Activated naive CD4-positive, alpha-beta T cell (primary cell): ENCODE results near the gene MYO15B.

Source experiments
- DNase-seq, 4 experiments: peaks; one replicate each; lab custom pipeline; 2025; lab: John Stamatoyannopoulos, UW

MYO15B gene

DNA sequence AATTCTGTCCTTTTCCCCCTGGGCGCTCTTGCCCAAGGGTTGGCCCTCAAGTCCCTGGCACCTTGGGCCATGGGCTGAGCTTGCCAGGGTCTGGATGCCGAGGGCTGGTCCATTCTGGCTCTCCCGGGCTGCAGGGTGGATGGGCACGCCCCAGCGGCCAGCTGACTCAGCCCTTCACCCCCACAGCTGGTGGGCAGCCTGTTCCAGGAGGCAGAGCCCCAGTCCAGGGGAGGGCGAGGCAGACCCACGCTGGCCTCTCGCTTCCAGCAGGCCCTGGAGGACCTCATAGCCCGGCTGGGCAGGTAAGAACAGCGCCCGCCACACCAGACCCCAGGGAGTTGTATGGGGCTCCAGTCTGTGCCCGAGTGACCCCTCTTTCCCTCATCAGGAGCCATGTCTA lies 15.0 kb downstream of the MYO15B start:
- DNase-seq = no peak

- DNase-seq = no peak
These were observed 15.5 kb downstream of the MYO15B start for GRCh38 chr17:75603123-75603522.

DNA sequence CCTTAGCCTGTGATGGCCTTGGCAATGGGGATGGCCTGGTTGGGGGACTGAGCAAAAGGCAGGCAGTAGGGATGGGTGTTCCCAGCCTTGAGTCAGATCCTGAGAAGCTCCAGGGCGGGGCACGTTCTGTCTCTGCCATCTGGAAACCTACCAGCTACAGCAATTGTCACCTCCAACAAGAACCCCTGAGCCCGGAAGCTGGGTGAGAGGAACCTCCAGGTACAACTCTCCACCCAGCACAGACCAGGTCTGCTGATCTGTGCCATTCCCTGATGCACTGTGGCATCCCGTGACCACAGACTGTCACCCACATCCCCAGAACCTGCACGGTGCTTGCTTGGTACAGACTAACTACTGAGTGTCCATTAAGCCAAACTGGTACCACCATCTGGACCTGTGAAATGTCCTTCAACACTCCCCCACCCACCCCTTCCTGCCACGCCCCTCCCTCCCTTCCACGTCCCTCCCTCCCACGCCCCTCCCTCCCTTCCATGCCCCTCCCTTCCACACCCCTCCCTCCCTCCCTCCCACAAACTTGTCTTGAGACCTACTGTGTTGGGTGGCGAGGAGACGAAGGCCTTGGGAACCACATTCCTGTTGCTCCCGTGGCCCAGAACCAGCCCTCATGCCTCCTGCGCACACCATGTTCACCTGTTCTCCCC lies 16.6 kb downstream of the MYO15B start:
- DNase-seq = no peak

GRCh38 chr17:75605790-75606189 lies 18.2 kb downstream of the MYO15B start:
- no peak for DNase-seq

GRCh38 chr17:75607086-75607485 lies 19.5 kb downstream of the MYO15B start:
- DNase-seq = no peak

GRCh38 chr17:75610103-75610984 lies 22.7 kb downstream of the MYO15B start:
- no peak for DNase-seq

GRCh38 chr17:75611851-75612429 lies 24.3 kb downstream of the MYO15B start:
- DNase-seq = no peak

DNA sequence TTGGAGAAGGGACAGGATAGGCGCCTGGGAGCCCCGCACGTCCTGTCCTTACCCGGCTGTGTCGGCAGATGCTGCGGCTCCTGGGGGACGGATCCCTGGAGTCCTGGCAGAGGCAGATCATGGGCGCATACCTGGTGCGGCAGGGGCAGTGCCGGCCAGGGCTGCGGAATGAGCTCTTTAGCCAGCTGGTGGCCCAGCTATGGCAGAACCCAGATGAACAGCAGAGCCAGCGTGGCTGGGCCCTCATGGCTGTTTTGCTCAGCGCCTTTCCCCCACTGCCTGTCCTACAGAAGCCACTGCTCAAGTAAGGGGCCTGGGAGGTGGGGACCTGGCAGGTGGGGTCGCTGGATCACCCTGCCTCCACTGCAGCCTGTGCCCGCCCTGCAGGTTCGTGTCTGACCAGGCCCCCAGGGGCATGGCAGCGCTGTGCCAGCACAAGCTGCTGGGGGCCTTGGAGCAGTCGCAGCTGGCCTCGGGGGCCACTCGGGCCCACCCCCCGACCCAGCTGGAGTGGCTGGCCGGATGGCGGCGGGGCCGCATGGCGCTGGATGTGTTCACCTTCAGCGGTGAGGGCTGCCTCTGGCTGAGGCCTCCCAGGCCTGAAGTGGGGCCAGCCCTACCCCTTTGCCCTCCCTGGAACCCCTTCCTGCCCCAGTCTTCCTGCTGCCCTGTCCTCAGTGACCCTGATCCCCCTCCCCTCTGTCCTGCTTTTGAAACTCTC lies 25.5 kb downstream of the MYO15B start:
- no peak for DNase-seq

- DNase-seq = no peak
These were observed 26.4 kb downstream of the MYO15B start for GRCh38 chr17:75614006-75614405.

- DNase-seq = no peak
These were observed 27.1 kb downstream of the MYO15B start for GRCh38 chr17:75614556-75615270.

- no peak for DNase-seq
These were observed 27.7 kb downstream of the MYO15B start for GRCh38 chr17:75615301-75615700.

GRCh38 chr17:75616521-75617122 lies 29.0 kb downstream of the MYO15B start:
- no peak for DNase-seq

DNA sequence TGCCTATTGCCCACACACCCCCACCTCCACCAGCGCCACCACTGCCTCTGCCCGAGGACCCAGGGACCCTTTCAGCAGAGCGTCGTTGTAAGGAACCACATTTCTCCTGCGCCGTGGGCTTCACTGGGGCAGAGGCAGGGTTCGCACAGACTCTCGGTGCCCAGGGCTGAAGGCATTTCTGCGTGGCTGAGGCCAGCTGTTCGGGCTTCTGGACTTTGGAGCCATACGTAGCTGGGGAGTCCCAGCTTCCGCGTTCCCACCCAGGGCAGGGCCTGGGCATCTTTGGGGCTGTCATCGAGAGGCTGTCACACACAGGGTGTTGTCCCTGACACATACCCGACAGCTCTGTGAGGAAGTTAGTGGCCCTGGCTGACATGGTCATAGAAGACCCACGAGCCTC lies 29.6 kb downstream of the MYO15B start:
- no peak for DNase-seq

DNA sequence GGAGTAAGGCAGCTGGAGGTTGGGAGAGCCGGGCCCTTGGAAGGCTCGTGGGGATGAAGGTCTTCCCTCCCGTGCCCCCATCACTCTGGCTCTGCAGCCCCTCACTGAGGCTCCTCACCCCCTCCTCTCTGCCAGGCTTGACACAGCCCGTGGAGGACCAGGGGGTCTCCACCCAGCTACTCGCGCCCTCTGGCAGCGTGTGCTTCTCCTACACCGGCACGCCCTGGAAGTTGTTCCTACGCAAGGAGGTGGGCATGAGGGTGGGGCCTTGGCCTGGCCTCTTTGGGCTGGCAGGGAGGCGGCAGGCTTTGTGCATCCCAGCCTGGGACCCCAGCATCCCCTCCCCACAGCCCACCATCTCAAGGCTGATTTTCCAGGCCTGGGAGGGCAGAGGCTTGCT lies 30.1 kb downstream of the MYO15B start:
- no peak for DNase-seq

DNA sequence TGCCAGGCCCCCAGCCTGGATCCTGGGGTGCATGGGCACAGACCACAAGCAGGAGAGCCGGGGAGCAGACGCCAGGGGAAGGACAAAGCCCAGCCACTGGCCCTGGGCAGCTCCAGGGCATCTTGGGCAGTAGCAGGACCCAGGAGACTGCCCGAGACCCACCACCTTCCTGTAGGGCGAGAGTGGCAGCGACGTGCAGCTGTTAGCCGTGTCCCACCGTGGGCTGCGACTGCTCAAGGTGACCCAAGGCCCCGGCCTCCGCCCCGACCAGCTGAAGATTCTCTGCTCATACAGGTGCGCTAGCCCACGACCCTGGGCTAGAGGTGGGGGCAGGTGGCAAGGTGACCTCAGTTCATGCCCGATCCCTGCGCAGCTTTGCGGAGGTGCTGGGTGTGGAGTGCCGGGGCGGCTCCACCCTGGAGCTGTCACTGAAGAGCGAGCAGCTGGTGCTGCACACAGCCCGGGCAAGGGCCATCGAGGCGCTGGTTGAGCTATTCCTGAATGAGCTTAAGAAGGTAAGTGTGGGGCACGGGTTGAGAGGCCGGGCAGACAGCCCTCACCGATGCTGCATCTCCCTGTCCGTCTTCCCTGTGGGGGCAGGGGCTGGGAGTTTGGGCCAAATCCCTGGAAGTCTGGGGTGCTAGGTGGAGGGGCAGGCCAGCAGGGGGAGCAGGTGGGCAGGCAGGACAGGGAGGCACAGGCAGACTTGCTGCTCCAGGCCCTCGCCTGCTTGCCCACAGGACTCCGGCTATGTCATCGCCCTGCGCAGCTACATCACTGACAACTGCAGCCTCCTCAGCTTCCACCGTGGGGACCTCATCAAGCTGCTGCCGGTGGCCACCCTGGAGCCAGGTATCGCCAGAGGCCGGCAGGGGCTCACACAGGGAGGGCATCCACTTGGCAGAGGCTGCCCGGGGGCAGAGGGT lies 32.2 kb downstream of the MYO15B start:
- DNase-seq = no peak

DNA sequence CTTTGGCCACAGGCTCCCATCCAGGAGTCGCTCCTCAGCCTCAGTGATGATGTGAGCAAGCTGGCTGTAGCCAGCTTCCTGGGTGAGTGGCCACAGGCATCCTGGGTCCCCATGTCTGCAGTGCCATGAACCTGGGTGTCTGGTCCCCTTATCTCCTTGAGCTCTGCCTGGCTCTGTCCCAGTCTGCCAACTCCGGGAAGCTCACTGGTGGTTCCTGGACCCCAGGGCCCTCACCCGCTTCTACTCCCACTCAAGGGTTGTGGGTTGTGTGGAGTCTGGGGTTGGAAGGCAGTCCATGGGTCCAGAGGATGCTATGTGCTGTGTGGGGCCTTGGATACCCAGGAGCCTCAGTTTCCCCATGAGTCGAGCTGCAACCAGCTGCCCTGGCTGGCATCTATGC lies 33.9 kb downstream of the MYO15B start:
- no peak for DNase-seq

DNA sequence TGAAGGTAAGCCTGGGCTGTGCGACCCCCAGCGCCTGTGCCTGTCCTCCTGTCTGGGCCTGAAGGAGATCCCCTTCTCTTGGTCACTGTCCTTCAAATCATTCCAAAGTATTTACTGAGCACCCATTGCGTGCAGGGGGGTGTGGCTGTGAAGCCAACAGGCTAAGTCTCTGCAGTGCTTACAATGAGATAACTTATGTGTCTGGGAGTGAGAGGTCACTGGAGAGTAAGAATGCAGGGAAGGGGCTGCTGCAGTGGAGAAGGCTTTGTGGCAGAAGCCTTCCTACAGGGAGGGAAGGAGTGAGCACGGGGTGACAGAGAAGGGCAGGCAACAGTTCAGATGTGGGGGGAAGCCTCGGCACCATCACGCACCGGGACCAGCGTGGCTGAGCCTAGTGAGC lies 34.5 kb downstream of the MYO15B start:
- DNase-seq = no peak

- DNase-seq = no peak
These were observed 35.2 kb downstream of the MYO15B start for GRCh38 chr17:75622771-75623273.

- DNase-seq = no peak
These were observed 35.8 kb downstream of the MYO15B start for GRCh38 chr17:75623386-75623785.

GRCh38 chr17:75624021-75624420 lies 36.4 kb downstream of the MYO15B start:
- DNase-seq = no peak
